Peyer's patch (tissue), 4 donors: Measurements from ENCODE around the gene TASOR.

Source experiments
- POLR2A ChIP-seq, 2 donors: fragments of 450-650 bp; IDR thresholded peaks; one replicate each; pipeline ENCODE4 v1.5.1; 2017; ENCODE audit warnings: antibody characterized with exemption in 2 of 2, mild to moderate bottlenecking in 2 of 2, moderate library complexity in 2 of 2
- TF ChIP-seq, protein P1 (sequence below), 6 experiments: fragments of 450-650 bp in 4 of 6; fragments of 200-600 bp in 2 of 6; sonication (generic) in 1 of 6; IDR thresholded peaks; one replicate each; pipeline ENCODE4 v1.5.1; 2017 to 2019; ENCODE audit warnings: antibody characterized with exemption in 6 of 6, mild to moderate bottlenecking in 3 of 6, moderate library complexity in 1 of 6

DNA sequence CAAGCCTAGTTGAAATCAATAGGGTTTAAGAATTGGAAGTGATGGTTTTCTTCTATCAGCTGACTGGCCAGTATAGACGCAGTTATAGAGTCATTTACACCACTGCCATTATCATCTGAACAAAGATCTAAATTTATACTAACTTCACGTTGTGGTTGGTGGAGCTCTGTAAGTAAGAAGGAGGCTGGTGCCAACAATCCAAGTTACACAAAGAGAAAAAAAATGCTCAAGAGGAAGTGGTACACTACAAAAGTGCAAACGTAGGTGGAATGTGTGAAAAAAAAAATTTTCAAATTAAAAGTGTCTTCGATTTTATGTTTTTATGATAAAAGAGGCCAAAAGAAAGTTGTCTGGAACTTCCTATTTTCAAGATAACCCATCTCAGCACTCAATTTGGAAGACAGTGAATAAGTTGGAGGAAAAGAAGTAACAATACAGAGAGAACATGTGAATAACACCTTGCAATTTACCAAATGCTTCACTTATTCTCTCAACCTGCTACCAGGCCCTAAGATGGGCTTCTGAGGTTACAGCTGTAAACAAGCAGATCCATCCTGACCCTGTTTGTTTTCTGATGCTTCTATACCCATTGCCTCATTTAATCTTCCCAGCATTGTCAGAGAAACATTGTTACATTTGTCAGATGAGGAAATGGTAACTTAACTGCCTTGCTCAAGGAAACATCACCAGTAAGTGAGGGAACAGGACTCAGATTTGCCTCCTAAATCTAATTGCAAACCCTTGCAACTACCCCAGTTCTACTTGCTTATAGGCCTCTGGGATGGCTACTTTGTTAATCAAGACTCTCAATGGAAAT is 12.0 kb upstream of the TASOR start:
- TF ChIP-seq POLR2A (IDR thresholded peaks at IDR 0.05): no peak
- TF ChIP-seq, protein P1, sequence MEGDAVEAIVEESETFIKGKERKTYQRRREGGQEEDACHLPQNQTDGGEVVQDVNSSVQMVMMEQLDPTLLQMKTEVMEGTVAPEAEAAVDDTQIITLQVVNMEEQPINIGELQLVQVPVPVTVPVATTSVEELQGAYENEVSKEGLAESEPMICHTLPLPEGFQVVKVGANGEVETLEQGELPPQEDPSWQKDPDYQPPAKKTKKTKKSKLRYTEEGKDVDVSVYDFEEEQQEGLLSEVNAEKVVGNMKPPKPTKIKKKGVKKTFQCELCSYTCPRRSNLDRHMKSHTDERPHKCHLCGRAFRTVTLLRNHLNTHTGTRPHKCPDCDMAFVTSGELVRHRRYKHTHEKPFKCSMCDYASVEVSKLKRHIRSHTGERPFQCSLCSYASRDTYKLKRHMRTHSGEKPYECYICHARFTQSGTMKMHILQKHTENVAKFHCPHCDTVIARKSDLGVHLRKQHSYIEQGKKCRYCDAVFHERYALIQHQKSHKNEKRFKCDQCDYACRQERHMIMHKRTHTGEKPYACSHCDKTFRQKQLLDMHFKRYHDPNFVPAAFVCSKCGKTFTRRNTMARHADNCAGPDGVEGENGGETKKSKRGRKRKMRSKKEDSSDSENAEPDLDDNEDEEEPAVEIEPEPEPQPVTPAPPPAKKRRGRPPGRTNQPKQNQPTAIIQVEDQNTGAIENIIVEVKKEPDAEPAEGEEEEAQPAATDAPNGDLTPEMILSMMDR (IDR thresholded peaks at IDR 0.05): no peak
